Prostate gland (tissue), 2 donors: Measurements from ENCODE around the gene TMEM178B.

Source experiments
- POLR2A ChIP-seq: fragments of 450-650 bp; IDR thresholded peaks from one replicate; pipeline ENCODE4 v1.6.1; 2016; ENCODE audit warnings: antibody characterized with exemption, mild to moderate bottlenecking
- POLR2AphosphoS5 ChIP-seq: sonication (generic); formaldehyde crosslinking; IDR thresholded peaks from one replicate; pipeline ENCODE4 v1.6.1; 2017; ENCODE audit warnings: antibody characterized with exemption
- TF ChIP-seq, protein P1 (sequence below), 4 experiments: fragments of 200-600 bp in 2 of 4; fragments of 450-650 bp in 2 of 4; sonication (generic) in 2 of 4; IDR thresholded peaks; 1 replicate in 3 of 4; 2 replicates in 1 of 4; pipeline ENCODE4 v1.5.1; 2016 to 2019; ENCODE audit warnings: antibody characterized with exemption in 4 of 4, mild to moderate bottlenecking in 2 of 4, moderate library complexity in 2 of 4

- TF ChIP-seq, protein P1, sequence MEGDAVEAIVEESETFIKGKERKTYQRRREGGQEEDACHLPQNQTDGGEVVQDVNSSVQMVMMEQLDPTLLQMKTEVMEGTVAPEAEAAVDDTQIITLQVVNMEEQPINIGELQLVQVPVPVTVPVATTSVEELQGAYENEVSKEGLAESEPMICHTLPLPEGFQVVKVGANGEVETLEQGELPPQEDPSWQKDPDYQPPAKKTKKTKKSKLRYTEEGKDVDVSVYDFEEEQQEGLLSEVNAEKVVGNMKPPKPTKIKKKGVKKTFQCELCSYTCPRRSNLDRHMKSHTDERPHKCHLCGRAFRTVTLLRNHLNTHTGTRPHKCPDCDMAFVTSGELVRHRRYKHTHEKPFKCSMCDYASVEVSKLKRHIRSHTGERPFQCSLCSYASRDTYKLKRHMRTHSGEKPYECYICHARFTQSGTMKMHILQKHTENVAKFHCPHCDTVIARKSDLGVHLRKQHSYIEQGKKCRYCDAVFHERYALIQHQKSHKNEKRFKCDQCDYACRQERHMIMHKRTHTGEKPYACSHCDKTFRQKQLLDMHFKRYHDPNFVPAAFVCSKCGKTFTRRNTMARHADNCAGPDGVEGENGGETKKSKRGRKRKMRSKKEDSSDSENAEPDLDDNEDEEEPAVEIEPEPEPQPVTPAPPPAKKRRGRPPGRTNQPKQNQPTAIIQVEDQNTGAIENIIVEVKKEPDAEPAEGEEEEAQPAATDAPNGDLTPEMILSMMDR (IDR thresholded peaks at IDR 0.05), result no peak
- TF ChIP-seq POLR2A, result no peak
- TF ChIP-seq POLR2AphosphoS5, result no peak
Observed at GRCh38 chr7:141515941-141516340, 442.1 kb downstream of the TMEM178B start.
